ENCODE data around the gene KLHL33.

Gene KLHL33

GRCh38 chr14:20477211-20477876 lies 41.4 kb upstream of the KLHL33 start:
- Histone ChIP-seq H3K9me3 (replicated peaks; ENCODE audit: insufficient read depth, low read length) (no peaks in the 10 kb centered on the region), H3K9ac (ENCODE audit: low read length) (no peak overlapping the region), H3K9me2 (replicated peaks; ENCODE audit: insufficient read depth, low read length) (no peaks in the 10 kb centered on the region), H3K27me3 (replicated peaks; ENCODE audit: insufficient read depth, low read length) (no peaks in the 10 kb centered on the region), H4K20me1 (ENCODE audit: insufficient read depth, low read length) (no peaks in the 10 kb centered on the region), H3K4me3 (ENCODE audit: low read length) (no peak overlapping the region), H3F3A (ENCODE audit: insufficient read depth, low read length) (no peaks in the 10 kb centered on the region), H3K36me3 (replicated peaks; ENCODE audit: insufficient read depth, low read length) (no peaks in the 10 kb centered on the region; the same call in 1 of the 2 replicates), H3K4me1 (ENCODE audit: low read length) (no peaks in the 10 kb centered on the region), H2AFZ (ENCODE audit: low read length) (no peak overlapping the region), H3K4me2 (ENCODE audit: low read depth, low read length) (no peak overlapping the region), H3K27ac (ENCODE audit: low read length) (no peak overlapping the region), H3K79me2 (ENCODE audit: low read length) (peaks cover 7% of the 10 kb centered on the region)
- no peak for TF ChIP-seq EZH2phosphoT487 (IDR thresholded peaks at IDR 0.05; ENCODE audit: low read length)
- no peak for TF ChIP-seq EZH2 (optimal IDR thresholded peaks at IDR 0.05; ENCODE audit: low read depth, low read length)
- TF ChIP-seq CTCF (IDR thresholded peaks at IDR 0.05; ENCODE audit: low read length) = no peak
- DNase-seq = no peak

GRCh38 chr14:20476776-20477175 lies 40.8 kb upstream of the KLHL33 start:
- H3K9me2 ChIP-seq (replicated peaks; ENCODE audit: insufficient read depth, low read length) = no peaks in the 10 kb centered on the region
- no peaks in the 10 kb centered on the region for H3K9me3 ChIP-seq (replicated peaks; ENCODE audit: insufficient read depth, low read length)
- no peaks in the 10 kb centered on the region for H3F3A ChIP-seq (ENCODE audit: insufficient read depth, low read length)
- DNase-seq = no peak
- no peaks in the 10 kb centered on the region for H4K20me1 ChIP-seq (ENCODE audit: insufficient read depth, low read length)
- TF ChIP-seq EZH2 (optimal IDR thresholded peaks at IDR 0.05; ENCODE audit: low read depth, low read length) (no peak), CTCF (IDR thresholded peaks at IDR 0.05; ENCODE audit: low read length) (no peak), EZH2phosphoT487 (IDR thresholded peaks at IDR 0.05; ENCODE audit: low read length) (no peak)
- no peaks in the 10 kb centered on the region for H3K4me1 ChIP-seq (ENCODE audit: low read length)
- H3K27me3 ChIP-seq (replicated peaks; ENCODE audit: insufficient read depth, low read length) = no peaks in the 10 kb centered on the region
- no peak overlapping the region for H3K4me2 ChIP-seq (ENCODE audit: low read depth, low read length)
- H2AFZ ChIP-seq (ENCODE audit: low read length) = no peak overlapping the region
- no peak overlapping the region for H3K4me3 ChIP-seq (ENCODE audit: low read length)
- no peak overlapping the region for H3K9ac ChIP-seq (ENCODE audit: low read length)
- H3K27ac ChIP-seq (ENCODE audit: low read length) = no peak overlapping the region
- H3K79me2 ChIP-seq (ENCODE audit: low read length) = peaks cover 13% of the 10 kb centered on the region
- H3K36me3 ChIP-seq (replicated peaks; ENCODE audit: insufficient read depth, low read length) = no peaks in the 10 kb centered on the region; the same call in 1 of the 2 replicates

GRCh38 chr14:20472536-20473169 lies 36.7 kb upstream of the KLHL33 start:
- H3K4me3 ChIP-seq (ENCODE audit: low read length) = no peak overlapping the region
- H3K4me1 ChIP-seq (ENCODE audit: low read length) = peaks cover 4% of the 10 kb centered on the region; the same call in 1 of the 2 replicates
- no peak for TF ChIP-seq EZH2phosphoT487 (IDR thresholded peaks at IDR 0.05; ENCODE audit: low read length)
- TF ChIP-seq EZH2 (optimal IDR thresholded peaks at IDR 0.05; ENCODE audit: low read depth, low read length) = no peak
- no peak for TF ChIP-seq CTCF (IDR thresholded peaks at IDR 0.05; ENCODE audit: low read length)
- no peak overlapping the region for H3K27ac ChIP-seq (ENCODE audit: low read length)
- no peaks in the 10 kb centered on the region for H4K20me1 ChIP-seq (ENCODE audit: insufficient read depth, low read length)
- H3K36me3 ChIP-seq (replicated peaks; ENCODE audit: insufficient read depth, low read length) = no peaks in the 10 kb centered on the region; the same call in 1 of the 2 replicates
- no peak overlapping the region for H3K9ac ChIP-seq (ENCODE audit: low read length)
- H3K4me2 ChIP-seq (ENCODE audit: low read depth, low read length) = no peak overlapping the region
- H3K27me3 ChIP-seq (replicated peaks; ENCODE audit: insufficient read depth, low read length) = no peaks in the 10 kb centered on the region
- no peaks in the 10 kb centered on the region for H3K9me3 ChIP-seq (replicated peaks; ENCODE audit: insufficient read depth, low read length)
- DNase-seq = no peak
- H3K79me2 ChIP-seq (ENCODE audit: low read length) = peaks cover 36% of the 10 kb centered on the region
- H3F3A ChIP-seq (ENCODE audit: insufficient read depth, low read length) = no peaks in the 10 kb centered on the region
- H3K9me2 ChIP-seq (replicated peaks; ENCODE audit: insufficient read depth, low read length) = no peaks in the 10 kb centered on the region
- H2AFZ ChIP-seq (ENCODE audit: low read length) = no peak overlapping the region

All from MM.1S (cell line).